GM21381 (cell line): ENCODE measurements around the gene PARP16.
"Not testable (repeated sequence)": the region's sequence is repeated elsewhere in the genome, so short reads cannot be mapped to it uniquely, and the experiment has no call there.

Source experiments
- ATAC-seq: cut with Tn5 transposase; IDR thresholded peaks from one replicate; pipeline ENCODE4 v1.9.1; 2021; ENCODE audit warnings: mild to moderate bottlenecking, moderate library complexity; ENCODE audit not compliant: unreplicated experiment

The PARP16 gene

GRCh38 chr15:65278480-65278879, 8.2 kb downstream of the PARP16 start:
- no peak for ATAC-seq

GRCh38 chr15:65277015-65277414, 9.7 kb downstream of the PARP16 start:
- ATAC-seq, result no peak

- ATAC-seq, result no peak
Measured at GRCh38 chr15:65275728-65276126, 11.0 kb downstream of the PARP16 start.

- ATAC-seq, result no peak
Measured at GRCh38 chr15:65275104-65275727, 11.5 kb downstream of the PARP16 start.

GRCh38 chr15:65270811-65271545, 15.7 kb downstream of the PARP16 start:
- ATAC-seq, result not testable (repeated sequence)

- no peak for ATAC-seq
Measured at GRCh38 chr15:65268411-65268810, 18.3 kb downstream of the PARP16 start.

- no peak for ATAC-seq
Measured at GRCh38 chr15:65266469-65266868, 20.2 kb downstream of the PARP16 start.

- no peak for ATAC-seq
Measured at GRCh38 chr15:65264863-65265430, 21.7 kb downstream of the PARP16 start.

- no peak for ATAC-seq
Measured at GRCh38 chr15:65263313-65263712, 23.4 kb downstream of the PARP16 start.

- no peak for ATAC-seq
Measured at GRCh38 chr15:65260968-65261367, 25.7 kb downstream of the PARP16 start.

- no peak for ATAC-seq
Measured at GRCh38 chr15:65259367-65259797, 27.3 kb downstream of the PARP16 start.

- no peak for ATAC-seq
Measured at GRCh38 chr15:65258375-65259262, 28.1 kb downstream of the PARP16 start.

GRCh38 chr15:65255486-65256140, 31.1 kb downstream of the PARP16 start:
- no peak for ATAC-seq

- no peak for ATAC-seq
Measured at GRCh38 chr15:65254758-65255157, 31.9 kb downstream of the PARP16 start.

GRCh38 chr15:65254356-65254755, 32.3 kb downstream of the PARP16 start:
- no peak for ATAC-seq

GRCh38 chr15:65249641-65250040, 37.0 kb downstream of the PARP16 start:
- ATAC-seq, result no peak

GRCh38 chr15:65248511-65249255, 38.0 kb downstream of the PARP16 start:
- no peak for ATAC-seq

- no peak for ATAC-seq
Measured at GRCh38 chr15:65246939-65247338, 39.7 kb downstream of the PARP16 start.

- no peak for ATAC-seq
Measured at GRCh38 chr15:65246026-65246714, 40.5 kb downstream of the PARP16 start.
